Hippocampal formation (tissue), 2 donors: ENCODE data around the gene ZNF438.

ENCODE experiments used
- DNase-seq, 2 donors: peaks; one replicate each; lab custom pipeline; 2025; lab: John Stamatoyannopoulos, UW

ZNF438 gene

GRCh38 chr10:30823651-30824050, 208.0 kb downstream of the ZNF438 start:
- DNase-seq = no peak

- no peak for DNase-seq
These were observed 208.8 kb downstream of the ZNF438 start for GRCh38 chr10:30822693-30823465.

- no peak for DNase-seq
These were observed 209.5 kb downstream of the ZNF438 start for GRCh38 chr10:30821994-30822692.

GRCh38 chr10:30821261-30821993, 210.2 kb downstream of the ZNF438 start:
- no peak for DNase-seq

- DNase-seq = no peak
These were observed 211.2 kb downstream of the ZNF438 start for GRCh38 chr10:30820261-30820991.

- no peak for DNase-seq
These were observed 212.1 kb downstream of the ZNF438 start for GRCh38 chr10:30819341-30820181.

GRCh38 chr10:30818854-30819253, 212.8 kb downstream of the ZNF438 start:
- DNase-seq = no peak

GRCh38 chr10:30818010-30818660, 213.5 kb downstream of the ZNF438 start:
- DNase-seq = no peak

GRCh38 chr10:30817541-30817940, 214.1 kb downstream of the ZNF438 start:
- no peak for DNase-seq

- DNase-seq = no peak
These were observed 214.9 kb downstream of the ZNF438 start for GRCh38 chr10:30816820-30817171.

- no peak for DNase-seq
These were observed 215.4 kb downstream of the ZNF438 start for GRCh38 chr10:30816159-30816819.

- DNase-seq = no peak
These were observed 217.7 kb downstream of the ZNF438 start for GRCh38 chr10:30813872-30814481.

GRCh38 chr10:30812018-30812851, 219.4 kb downstream of the ZNF438 start:
- DNase-seq = peak; percentile 15 to 20

GRCh38 chr10:30811276-30812017, 220.2 kb downstream of the ZNF438 start:
- no peak for DNase-seq

- DNase-seq = no peak
These were observed 221.2 kb downstream of the ZNF438 start for GRCh38 chr10:30810416-30810815.

GRCh38 chr10:30806850-30807249, 224.8 kb downstream of the ZNF438 start:
- no peak for DNase-seq

- no peak for DNase-seq
These were observed 226.6 kb downstream of the ZNF438 start for GRCh38 chr10:30805061-30805460.

- no peak for DNase-seq
These were observed 227.1 kb downstream of the ZNF438 start for GRCh38 chr10:30804478-30805055.
